OCI-LY3 (cell line): ENCODE measurements around the gene HTR3B.

Source experiments
- H2AFZ ChIP-seq: fragments of 200-600, 300-600 bp; shearing (Covaris generic); 2 replicates; pipeline ENCODE4 v1.6.0; 2014; ENCODE audit warnings: antibody characterized with exemption, low read depth, low read length
- H3K27ac ChIP-seq: fragments of 200-600, 300-600 bp; sonication (generic); 2 replicates; pipeline ENCODE4 v1.5.1; 2014; ENCODE audit warnings: mild to moderate bottlenecking, low read length, moderate library complexity, mixed read lengths
- H3K27me3 ChIP-seq: fragments of 200-600, 300-600 bp; sonication (generic); 2 replicates; pipeline ENCODE4 v1.6.1; 2014; ENCODE audit warnings: low read depth, low read length, mixed read lengths
- H3K36me3 ChIP-seq: fragments of 200-600, 300-600 bp; sonication (generic); replicated peaks from 2 replicates; pipeline ENCODE3; 2014; ENCODE audit warnings: low read depth, low read length, mixed read lengths
- H3K4me1 ChIP-seq: fragments of 300-600, 200-600 bp; sonication (generic); 2 replicates; pipeline ENCODE4 v1.6.1; 2014; ENCODE audit warnings: low read length, mixed read lengths
- H3K4me2 ChIP-seq: fragments of 200-600, 300-600 bp; sonication (generic); 2 replicates; pipeline ENCODE4 v1.6.1; 2014; ENCODE audit warnings: low read length, mixed read lengths
- H3K4me3 ChIP-seq: fragments of 300-600, 200-600 bp; sonication (generic); 2 replicates; pipeline ENCODE4 v1.5.1; 2014; ENCODE audit warnings: antibody characterized with exemption, mild to moderate bottlenecking, low read length, moderate library complexity
- H3K79me2 ChIP-seq: fragments of 300-600, 200-600 bp; shearing (Covaris generic); 2 replicates; pipeline ENCODE4 v1.6.1; 2014; ENCODE audit warnings: mild to moderate bottlenecking, low read length, mixed read lengths
- H3K9ac ChIP-seq: fragments of 300-600, 200-600 bp; shearing (Covaris generic); 2 replicates; pipeline ENCODE4 v1.6.0; 2014; ENCODE audit warnings: mild to moderate bottlenecking, low read length, moderate library complexity
- H3K9me3 ChIP-seq: fragments of 200-600, 300-600 bp; shearing (Covaris generic); 2 replicates; pipeline ENCODE4 v1.6.1; 2014; ENCODE audit warnings: low read length, mixed read lengths; ENCODE audit not compliant: insufficient read depth
- H4K20me1 ChIP-seq: fragments of 200-600, 300-600 bp; sonication (generic); 2 replicates; pipeline ENCODE4 v1.6.1; 2016; ENCODE audit warnings: low read length, mixed read lengths; ENCODE audit not compliant: insufficient read depth
- EZH2phosphoT487 ChIP-seq: fragments of 200-600 bp; shearing (Covaris generic); IDR thresholded peaks from 2 replicates; pipeline ENCODE4 v1.6.1; 2018; ENCODE audit warnings: antibody characterized with exemption, mixed run types, low read depth
- TF ChIP-seq, protein P1 (sequence below): fragments of 200-600, 300-600 bp; sonication (generic); IDR thresholded peaks from 2 replicates; pipeline ENCODE4 v1.5.1; 2014; ENCODE audit warnings: antibody characterized with exemption, low read length, low read depth

The HTR3B gene

DNA sequence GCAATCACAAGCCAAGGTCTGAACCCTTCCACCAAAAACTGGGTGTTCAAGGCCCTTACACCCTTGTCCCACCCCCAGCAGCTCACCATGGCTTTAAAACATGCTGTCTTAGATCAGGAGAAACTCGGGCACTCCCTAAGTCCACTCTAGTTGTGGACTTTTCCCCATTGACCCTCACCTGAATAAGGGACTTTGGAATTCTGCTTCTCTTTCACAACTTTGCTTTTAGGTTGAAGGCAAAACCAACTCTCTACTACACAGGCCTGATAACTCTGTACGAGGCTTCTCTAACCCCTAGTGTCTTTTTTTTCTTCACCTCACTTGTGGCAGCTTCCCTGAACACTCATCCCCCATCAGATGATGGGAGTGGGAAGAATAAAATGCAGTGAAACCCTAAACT, 85.3 kb downstream of the HTR3B start:
- TF ChIP-seq EZH2phosphoT487 = no peak
- TF ChIP-seq, protein P1, sequence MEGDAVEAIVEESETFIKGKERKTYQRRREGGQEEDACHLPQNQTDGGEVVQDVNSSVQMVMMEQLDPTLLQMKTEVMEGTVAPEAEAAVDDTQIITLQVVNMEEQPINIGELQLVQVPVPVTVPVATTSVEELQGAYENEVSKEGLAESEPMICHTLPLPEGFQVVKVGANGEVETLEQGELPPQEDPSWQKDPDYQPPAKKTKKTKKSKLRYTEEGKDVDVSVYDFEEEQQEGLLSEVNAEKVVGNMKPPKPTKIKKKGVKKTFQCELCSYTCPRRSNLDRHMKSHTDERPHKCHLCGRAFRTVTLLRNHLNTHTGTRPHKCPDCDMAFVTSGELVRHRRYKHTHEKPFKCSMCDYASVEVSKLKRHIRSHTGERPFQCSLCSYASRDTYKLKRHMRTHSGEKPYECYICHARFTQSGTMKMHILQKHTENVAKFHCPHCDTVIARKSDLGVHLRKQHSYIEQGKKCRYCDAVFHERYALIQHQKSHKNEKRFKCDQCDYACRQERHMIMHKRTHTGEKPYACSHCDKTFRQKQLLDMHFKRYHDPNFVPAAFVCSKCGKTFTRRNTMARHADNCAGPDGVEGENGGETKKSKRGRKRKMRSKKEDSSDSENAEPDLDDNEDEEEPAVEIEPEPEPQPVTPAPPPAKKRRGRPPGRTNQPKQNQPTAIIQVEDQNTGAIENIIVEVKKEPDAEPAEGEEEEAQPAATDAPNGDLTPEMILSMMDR = no peak
- Histone ChIP-seq H3K9me3 (no peaks in the 10 kb centered on the region), H3K9ac (no peak overlapping the region), H3K27ac (no peak overlapping the region), H2AFZ (no peak overlapping the region), H4K20me1 (no peaks in the 10 kb centered on the region), H3K79me2 (no peaks in the 10 kb centered on the region), H3K4me3 (no peak overlapping the region), H3K4me1 (peaks cover 26% of the 10 kb centered on the region), H3K27me3 (no peaks in the 10 kb centered on the region), H3K4me2 (no peak overlapping the region), H3K36me3 (peaks cover 44% of the 10 kb centered on the region)

DNA sequence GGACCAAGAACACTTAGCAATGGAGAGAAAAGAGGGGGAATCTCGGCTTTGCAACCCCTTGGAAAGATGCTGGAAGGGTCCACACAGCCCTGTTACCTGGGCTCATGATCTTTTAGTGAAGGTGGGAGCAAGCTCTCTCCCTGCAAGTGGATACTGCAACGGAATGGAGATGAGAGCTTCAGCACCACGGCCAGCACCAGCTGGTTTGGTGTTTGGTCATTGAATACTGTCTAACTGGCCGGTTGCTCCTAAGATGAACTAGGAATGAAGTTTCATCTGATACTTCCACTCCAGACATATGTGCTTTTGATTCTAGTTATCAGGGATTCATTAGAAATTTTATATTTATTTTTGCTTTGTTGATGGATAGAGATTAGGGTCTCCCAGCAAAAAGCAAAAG, 86.6 kb downstream of the HTR3B start:
- H3K27me3 ChIP-seq = 0 out of 2 replicates have a peak, but pooled peaks cover 5% of the 10 kb centered on the region
- no peak for TF ChIP-seq EZH2phosphoT487
- TF ChIP-seq, protein P1 = no peak

DNA sequence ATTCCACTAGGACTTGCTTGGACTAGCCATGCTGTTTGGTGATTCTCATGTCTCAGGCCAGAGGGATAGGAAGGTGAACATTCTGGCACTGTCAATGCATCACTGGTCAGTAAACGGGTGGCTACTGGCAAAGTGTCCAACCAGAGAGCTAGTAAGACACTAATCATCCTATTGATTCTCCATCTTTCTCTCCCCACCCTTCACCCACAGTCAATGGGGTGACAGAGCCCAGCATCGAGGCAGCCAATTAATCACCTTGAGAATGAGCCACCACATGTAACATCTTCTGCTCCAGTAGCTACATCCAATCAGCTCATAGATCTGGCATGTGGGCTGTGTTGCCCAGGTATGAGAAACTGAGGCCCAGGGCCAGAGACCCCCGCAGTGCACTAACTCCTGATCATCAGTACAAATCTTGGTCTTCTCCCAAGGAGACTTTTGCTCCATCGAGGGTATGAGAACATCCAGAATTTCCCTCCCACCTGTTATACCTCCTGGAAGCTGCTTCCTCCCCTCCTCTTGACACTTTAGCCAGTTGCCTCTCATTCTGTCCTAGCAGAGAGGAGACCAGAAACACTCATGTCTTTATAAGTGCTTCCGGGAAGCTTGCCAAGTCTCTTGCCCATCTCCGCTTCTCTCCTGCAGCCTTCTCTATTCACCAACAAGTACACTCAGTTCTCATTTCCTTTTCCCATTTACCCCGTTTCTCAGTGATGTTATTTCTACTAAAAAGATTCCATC, 87.3 kb downstream of the HTR3B start:
- Histone ChIP-seq H3K36me3 (peaks cover 26% of the 10 kb centered on the region), H3K9ac (no peak overlapping the region), H3K4me3 (no peak overlapping the region), H3K79me2 (no peaks in the 10 kb centered on the region), H3K4me2 (no peak overlapping the region), H2AFZ (no peak overlapping the region), H3K4me1 (peaks cover 24% of the 10 kb centered on the region), H3K27me3 (0 out of 2 replicates have a peak, but pooled peaks cover 5% of the 10 kb centered on the region), H4K20me1 (no peaks in the 10 kb centered on the region), H3K9me3 (no peaks in the 10 kb centered on the region), H3K27ac (no peak overlapping the region)
- no peak for TF ChIP-seq EZH2phosphoT487
- TF ChIP-seq, protein P1 = no peak

More for the DNA sequence above, 86.6 kb downstream of the HTR3B start:
- Histone ChIP-seq H3K36me3 (peaks cover 33% of the 10 kb centered on the region), H3K27ac (no peak overlapping the region), H3K4me3 (no peak overlapping the region), H3K79me2 (no peaks in the 10 kb centered on the region), H3K9ac (no peak overlapping the region), H3K9me3 (no peaks in the 10 kb centered on the region), H3K4me1 (peaks cover 24% of the 10 kb centered on the region), H2AFZ (no peak overlapping the region), H3K4me2 (no peak overlapping the region), H4K20me1 (no peaks in the 10 kb centered on the region)

DNA sequence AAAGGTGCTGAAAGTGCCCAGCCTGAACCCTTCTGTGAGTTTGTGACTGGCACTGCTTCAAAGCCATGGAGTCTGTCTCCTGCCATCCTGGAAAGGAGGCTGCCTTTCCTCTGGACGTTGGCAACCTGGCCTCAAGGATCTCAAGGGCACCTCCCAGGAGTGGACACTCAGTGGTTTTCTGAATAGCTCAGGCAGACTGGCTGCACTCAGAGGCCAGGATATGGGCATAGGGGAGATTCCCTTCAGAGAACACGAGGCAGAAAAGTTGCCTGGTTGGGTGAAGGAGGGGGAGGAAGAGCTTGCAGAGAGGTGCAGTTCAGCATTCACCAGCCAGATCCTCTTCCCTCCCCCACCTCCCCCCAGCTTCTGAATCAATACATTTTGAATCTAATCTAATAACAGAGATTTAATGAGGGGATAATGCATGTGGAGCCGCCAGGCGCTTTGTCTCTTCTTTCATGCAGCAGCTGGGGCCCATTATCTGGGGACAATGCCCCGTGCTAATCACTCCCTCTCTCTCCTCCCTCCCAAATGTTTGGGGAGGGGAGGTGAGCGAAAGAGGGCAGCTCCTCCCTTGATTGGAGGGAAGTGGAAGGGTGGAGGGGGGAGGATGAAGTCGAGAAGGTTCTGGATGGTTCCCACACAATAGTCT, 88.0 kb downstream of the HTR3B start:
- Histone ChIP-seq H3K79me2 (no peaks in the 10 kb centered on the region), H3K27me3 (0 out of 2 replicates have a peak, but pooled peaks cover 5% of the 10 kb centered on the region), H3K9ac (no peak overlapping the region), H3K4me3 (no peak overlapping the region), H3K36me3 (peaks cover 19% of the 10 kb centered on the region), H3K27ac (no peak overlapping the region), H3K9me3 (no peaks in the 10 kb centered on the region), H3K4me2 (no peak overlapping the region), H2AFZ (no peak overlapping the region), H4K20me1 (no peaks in the 10 kb centered on the region), H3K4me1 (peaks cover 24% of the 10 kb centered on the region)
- TF ChIP-seq EZH2phosphoT487 = no peak
